ENCODE measurements around the gene CLTRN.

DNA sequence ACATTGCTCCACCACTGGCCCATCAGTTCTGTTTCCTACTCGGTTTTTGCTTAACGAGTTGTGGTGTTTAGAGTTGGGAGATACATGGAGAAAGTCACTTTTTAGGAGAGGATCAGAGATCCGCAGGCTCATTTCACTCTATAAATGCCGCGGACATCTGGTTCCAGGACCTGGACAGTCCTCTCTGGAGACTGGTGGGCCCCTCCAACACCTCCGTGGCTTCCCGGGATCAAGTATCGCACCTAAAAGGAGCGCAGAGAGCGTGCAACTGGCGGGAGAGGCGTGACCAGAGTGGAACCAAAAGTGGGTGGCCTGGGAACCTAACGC, 9.9 kb upstream of the CLTRN start:
- TF ChIP-seq, protein P1, sequence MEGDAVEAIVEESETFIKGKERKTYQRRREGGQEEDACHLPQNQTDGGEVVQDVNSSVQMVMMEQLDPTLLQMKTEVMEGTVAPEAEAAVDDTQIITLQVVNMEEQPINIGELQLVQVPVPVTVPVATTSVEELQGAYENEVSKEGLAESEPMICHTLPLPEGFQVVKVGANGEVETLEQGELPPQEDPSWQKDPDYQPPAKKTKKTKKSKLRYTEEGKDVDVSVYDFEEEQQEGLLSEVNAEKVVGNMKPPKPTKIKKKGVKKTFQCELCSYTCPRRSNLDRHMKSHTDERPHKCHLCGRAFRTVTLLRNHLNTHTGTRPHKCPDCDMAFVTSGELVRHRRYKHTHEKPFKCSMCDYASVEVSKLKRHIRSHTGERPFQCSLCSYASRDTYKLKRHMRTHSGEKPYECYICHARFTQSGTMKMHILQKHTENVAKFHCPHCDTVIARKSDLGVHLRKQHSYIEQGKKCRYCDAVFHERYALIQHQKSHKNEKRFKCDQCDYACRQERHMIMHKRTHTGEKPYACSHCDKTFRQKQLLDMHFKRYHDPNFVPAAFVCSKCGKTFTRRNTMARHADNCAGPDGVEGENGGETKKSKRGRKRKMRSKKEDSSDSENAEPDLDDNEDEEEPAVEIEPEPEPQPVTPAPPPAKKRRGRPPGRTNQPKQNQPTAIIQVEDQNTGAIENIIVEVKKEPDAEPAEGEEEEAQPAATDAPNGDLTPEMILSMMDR (IDR thresholded peaks at IDR 0.05) = no peak
- TF ChIP-seq POLR2A (IDR thresholded peaks at IDR 0.05) = peak; percentile 75
